GM06990 (cell line): ENCODE results near the gene FAF2.

Source experiments
- DNase-seq: peaks from one replicate; pipeline ENCODE4 v3.0.0-alpha.2; 2011; ENCODE audit not compliant: insufficient read length; ENCODE audit errors: extremely low read depth
- H3K27me3 ChIP-seq: replicated peaks from 2 replicates; pipeline ENCODE4 v1.6.0; 2011; ENCODE audit warnings: low read length; ENCODE audit not compliant: control insufficient read depth, insufficient read depth
- H3K36me3 ChIP-seq: 2 replicates; pipeline ENCODE4 v1.5.1; 2011; ENCODE audit warnings: low read length; ENCODE audit not compliant: control insufficient read depth, insufficient read depth
- H3K4me3 ChIP-seq: replicated peaks from 2 replicates; pipeline ENCODE4 v1.5.1; 2011; ENCODE audit warnings: low read depth, mild to moderate bottlenecking, control low read depth, low read length
- CTCF ChIP-seq: IDR thresholded peaks from 2 replicates; pipeline ENCODE4 v1.5.1; 2011; ENCODE audit warnings: low read length, control low read depth, mild to moderate bottlenecking, inconsistent platforms; ENCODE audit not compliant: insufficient read depth, poor library complexity, severe bottlenecking

FAF2 gene

GRCh38 chr5:176541338-176542134 is 93.4 kb downstream of the FAF2 start:
- Histone ChIP-seq H3K4me3 (no peak overlapping the region), H3K27me3 (no peaks in the 10 kb centered on the region), H3K36me3 (no peaks in the 10 kb centered on the region)
- no peak for TF ChIP-seq CTCF
- DNase-seq, result peak; percentile 55

- Histone ChIP-seq H3K4me3 (peak overlapping the region; percentile 73), H3K36me3 (no peaks in the 10 kb centered on the region), H3K27me3 (no peaks in the 10 kb centered on the region)
- TF ChIP-seq CTCF, result no peak
- peak; percentile 61 for DNase-seq
Observed at GRCh38 chr5:176542135-176542595, 94.0 kb downstream of the FAF2 start.

- no peaks in the 10 kb centered on the region for H3K27me3 ChIP-seq
- no peak for TF ChIP-seq CTCF
- DNase-seq, result peak; percentile 74
- no peaks in the 10 kb centered on the region for H3K36me3 ChIP-seq
- peak overlapping the region; percentile 73 for H3K4me3 ChIP-seq
Observed at GRCh38 chr5:176542596-176543427, 94.6 kb downstream of the FAF2 start.

GRCh38 chr5:176543428-176544182 is 95.4 kb downstream of the FAF2 start:
- Histone ChIP-seq H3K27me3 (no peaks in the 10 kb centered on the region), H3K36me3 (no peaks in the 10 kb centered on the region), H3K4me3 (peak overlapping the region; percentile 73)
- DNase-seq, result peak; percentile 86
- TF ChIP-seq CTCF, result no peak

GRCh38 chr5:176545388-176545736 is 97.2 kb downstream of the FAF2 start:
- no peak for TF ChIP-seq CTCF
- no peak overlapping the region for H3K4me3 ChIP-seq
- H3K36me3 ChIP-seq, result no peaks in the 10 kb centered on the region
- no peak for DNase-seq
- no peaks in the 10 kb centered on the region for H3K27me3 ChIP-seq
